GM15510 (cell line): Measurements from ENCODE around the gene SLC2A10.

Source experiments
- POLR2A ChIP-seq: IDR thresholded peaks from 3 replicates; pipeline ENCODE4 v1.6.1; 2011; ENCODE audit warnings: borderline replicate concordance; ENCODE audit not compliant: insufficient read length; ENCODE audit errors: extremely low read depth

SLC2A10 gene

GRCh38 chr20:46774943-46775560 is 65.6 kb downstream of the SLC2A10 start:
- TF ChIP-seq POLR2A, result no peak

- no peak for TF ChIP-seq POLR2A
These were observed 66.4 kb downstream of the SLC2A10 start for GRCh38 chr20:46775806-46776205.

- TF ChIP-seq POLR2A, result no peak
These were observed 67.9 kb downstream of the SLC2A10 start for GRCh38 chr20:46777331-46777730.

- TF ChIP-seq POLR2A, result no peak
These were observed 70.4 kb downstream of the SLC2A10 start for GRCh38 chr20:46779831-46780230.

GRCh38 chr20:46784436-46785127 is 75.1 kb downstream of the SLC2A10 start:
- no peak for TF ChIP-seq POLR2A
